DMS153 (cell line): ENCODE results near the gene FBXO47.

Experiments
- DNase-seq: peaks from one replicate; lab custom pipeline; 2025; lab: John Stamatoyannopoulos, UW

FBXO47 gene

DNA sequence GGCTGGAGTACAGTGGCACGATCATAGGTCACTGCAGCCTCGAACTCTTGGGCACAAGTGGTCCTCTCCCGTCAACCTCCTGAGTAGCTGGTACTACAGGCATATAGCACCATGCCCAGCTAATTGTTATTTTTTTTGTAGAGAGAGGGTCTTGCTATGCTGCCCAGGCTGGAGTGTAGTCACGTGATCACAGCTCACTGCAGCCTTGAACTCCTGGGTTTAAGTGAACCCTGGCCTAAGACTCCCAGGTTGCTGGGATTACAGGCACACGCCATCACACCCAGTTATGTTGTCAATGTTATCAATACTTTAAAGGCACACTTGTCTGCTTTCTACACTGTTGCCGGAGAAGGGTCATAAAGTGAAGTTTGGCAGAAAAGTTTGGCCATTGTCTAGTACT is 63.8 kb downstream of the FBXO47 start:
- DNase-seq: no peak

DNA sequence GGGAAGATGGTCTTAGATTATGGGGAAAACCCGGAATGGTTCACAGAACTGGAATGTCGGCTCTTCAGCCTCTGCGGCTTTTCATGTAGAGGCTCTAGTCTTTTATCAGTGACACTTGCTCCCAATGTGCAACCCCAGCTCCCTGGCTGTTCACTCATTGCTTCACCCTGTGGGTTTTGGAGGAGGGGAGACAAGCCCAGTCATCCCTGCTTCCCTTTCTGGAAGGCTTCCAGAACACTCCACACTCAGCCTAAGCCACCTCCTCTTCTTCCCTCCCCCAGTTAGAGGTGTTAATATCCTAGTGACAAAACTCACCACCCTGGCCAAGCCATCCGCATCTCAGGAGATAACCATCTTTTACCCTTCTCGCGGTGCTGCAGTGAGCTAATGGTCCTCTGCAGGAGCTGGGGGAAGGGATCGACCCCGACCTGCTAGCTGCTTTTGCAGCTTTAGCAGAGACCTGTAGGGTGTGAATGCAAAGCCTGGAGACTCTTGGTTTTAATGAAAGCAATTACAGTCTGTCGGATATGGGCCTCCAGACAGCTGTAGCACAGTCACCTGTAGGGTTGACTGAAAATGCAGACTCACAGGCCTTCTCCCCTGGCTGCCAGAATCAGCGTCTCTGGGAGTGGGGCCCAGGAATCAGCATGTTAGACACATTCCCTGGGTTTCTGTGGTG is 66.1 kb downstream of the FBXO47 start:
- no peak for DNase-seq

DNA sequence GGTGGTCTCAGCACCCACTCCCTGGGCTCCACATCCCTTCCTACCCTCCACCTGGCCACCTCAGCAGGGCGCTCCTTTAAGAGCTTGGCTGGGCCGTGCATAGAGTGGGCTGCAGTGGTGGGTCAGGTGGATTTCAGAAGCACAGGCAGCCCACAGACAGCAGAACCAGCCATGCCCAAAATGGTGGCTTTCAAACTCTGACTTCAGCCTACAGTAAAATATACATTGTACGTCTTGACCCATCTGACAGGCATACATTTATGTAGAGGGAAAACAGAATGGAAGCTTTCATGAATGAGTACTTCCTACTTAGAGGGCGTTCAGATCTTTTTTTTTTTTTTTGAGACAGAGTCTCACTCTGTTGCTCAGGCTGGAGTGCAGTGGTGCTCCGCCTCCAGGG is 67.8 kb downstream of the FBXO47 start:
- no peak for DNase-seq

DNA sequence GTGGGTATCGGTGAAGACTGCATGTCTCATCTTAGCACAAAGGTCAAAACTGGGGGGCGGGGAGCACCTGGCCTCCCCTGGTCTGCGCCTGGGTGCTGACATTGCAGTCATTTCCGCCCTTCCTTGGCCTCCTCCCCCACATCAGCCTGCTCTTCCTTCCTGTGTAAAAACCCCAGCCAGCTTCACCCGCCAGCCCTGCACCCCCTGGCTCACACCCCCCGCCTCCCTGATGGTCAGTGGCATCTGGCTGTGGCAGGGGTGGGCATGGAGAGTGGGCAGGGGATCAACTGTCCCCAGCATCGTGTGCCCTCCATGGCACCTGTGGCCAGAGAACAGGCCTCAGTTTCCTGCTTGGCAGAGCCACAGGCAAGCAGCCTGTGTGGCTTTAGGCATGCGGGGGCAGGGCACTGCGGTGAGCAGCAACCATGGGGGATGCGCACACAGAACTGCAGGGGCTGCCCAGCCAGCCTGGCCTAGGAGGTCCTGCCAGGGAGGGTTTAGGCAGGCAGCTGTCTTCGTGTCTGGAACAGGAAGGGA is 68.3 kb downstream of the FBXO47 start:
- DNase-seq: no peak

DNA sequence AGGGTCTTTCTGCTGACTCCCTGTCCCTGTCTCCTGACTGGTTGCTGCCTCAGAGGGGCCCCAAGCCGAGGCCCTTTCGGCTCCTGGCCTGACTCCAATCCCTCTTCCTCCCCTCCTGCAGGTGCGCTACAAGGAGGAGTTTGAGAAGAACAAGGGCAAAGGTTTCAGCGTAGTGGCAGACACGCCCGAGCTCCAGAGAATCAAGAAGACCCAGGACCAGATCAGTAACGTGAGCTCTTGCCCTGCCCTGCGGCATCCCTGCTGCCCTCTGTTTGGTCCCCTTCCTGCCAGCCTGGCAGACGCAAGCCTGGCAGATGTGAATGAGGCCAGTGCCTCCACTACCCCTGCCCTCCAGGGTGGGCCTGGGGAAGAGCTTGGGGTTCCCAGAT is 68.9 kb downstream of the FBXO47 start:
- no peak for DNase-seq

DNA sequence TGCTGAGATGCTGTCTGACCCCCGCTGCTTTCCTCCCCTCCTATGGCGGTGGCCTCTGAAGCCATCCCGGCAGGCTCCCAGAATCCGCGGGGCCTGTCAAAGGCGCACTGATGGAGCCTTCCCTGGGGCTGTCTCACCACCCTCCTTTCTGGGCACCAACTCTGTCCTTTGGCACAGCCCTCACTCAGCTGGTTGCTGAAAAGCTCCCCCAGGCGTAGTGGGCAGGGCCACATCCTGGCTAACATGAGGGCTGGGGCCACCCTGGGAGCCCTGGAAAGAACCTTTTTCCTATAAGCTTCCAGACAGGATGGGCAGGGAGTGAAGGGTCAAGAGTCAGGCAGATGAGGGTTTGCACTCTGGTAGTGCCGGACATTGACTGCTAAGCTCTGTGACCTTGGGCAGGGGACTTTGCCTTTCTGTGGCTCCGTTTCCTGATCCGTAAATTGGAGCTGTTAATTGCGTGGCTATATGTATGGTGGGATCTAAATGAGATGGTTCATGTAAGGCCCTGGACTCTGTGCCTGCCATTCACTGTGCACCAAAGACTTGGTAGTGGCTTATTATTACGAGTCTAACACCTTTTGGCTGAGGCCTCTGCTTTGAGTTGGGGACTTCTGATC is 69.4 kb downstream of the FBXO47 start:
- DNase-seq: no peak

DNA sequence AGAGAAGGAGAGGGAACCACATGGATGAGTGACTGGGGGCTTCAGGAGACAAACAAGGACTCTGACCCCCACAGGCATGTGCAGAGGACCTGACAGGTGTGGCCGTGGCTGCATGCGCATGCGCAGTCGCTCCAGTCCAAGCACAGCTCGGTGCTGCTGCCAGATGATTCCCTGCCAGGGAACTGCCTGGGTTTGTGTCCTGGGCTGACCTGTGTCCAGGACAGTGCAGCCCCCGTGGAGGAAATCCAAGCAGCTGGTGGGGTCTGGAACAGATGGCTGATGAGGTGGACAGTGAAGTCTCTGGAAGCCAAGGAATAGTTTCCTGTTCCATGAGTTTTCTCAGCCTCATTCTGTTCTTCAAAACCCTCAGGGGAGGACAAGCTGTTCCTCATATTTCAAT is 70.0 kb downstream of the FBXO47 start:
- no peak for DNase-seq

DNA sequence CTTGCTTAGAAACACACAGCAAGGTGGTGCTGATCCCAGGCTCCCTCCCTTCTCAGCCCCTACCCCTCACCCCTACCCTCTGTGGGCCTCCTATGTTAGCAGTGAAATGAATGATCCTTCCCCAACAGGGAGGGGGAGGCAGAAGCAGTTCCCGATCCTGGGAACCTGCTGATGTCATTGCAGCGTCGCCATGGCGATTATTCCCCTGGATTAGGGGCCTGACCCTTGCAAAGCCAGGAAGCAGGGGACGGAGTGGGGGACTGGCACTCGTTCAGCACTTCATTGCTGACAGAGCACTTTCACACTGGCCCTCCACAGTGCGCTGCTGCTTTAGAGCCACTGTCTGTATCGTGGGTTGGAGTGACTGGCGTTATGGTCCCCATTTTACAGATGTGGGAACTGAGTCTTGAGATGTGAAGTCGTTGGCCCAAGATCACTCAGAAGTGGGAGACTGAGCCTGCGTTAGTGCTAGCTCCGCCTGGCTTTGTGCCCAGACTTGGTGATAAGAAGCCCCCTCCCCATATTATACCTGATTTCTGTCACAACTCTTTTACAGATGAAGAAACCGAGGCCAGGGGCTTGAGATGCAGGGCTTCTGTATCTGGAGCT is 70.8 kb downstream of the FBXO47 start:
- DNase-seq: no peak

DNA sequence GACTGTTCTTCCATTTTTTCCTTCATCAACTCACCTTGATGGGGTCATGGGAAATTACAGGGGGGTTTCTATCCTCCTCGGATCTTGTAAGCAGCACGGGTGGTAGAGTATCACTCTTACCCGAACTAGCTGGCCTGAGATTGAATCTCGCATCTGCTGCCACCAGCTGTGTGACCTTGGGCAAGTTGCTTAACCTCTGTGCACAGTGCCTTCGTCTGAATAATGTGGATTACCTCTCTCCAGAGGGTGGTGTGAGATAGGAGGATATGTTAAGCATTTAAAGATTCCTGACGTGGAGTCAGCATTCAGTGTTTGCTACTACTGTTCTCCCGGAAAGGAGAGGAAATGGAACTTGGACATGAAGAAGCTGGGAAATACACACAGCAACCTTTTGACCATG is 72.9 kb downstream of the FBXO47 start:
- no peak for DNase-seq

DNA sequence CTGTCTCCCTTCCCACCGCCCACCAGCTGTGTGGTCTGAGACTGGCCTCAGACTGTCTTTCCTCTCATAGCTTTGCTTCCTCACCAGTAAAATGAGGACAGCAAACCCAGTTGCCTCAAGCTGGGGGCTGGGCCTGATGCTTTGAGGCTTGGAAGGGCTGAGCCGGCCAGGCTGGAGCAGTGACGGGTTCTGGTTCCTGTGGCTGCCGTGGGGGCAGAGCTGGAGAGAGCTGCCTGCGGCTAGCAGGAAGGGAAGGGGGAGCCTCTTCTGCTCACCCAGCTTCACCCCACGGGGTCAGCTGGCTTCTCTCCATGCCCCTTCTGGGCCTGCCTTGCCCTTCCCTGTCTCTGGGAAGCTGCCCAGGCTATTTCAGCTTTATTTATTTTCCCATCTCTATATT is 73.6 kb downstream of the FBXO47 start:
- no peak for DNase-seq

DNA sequence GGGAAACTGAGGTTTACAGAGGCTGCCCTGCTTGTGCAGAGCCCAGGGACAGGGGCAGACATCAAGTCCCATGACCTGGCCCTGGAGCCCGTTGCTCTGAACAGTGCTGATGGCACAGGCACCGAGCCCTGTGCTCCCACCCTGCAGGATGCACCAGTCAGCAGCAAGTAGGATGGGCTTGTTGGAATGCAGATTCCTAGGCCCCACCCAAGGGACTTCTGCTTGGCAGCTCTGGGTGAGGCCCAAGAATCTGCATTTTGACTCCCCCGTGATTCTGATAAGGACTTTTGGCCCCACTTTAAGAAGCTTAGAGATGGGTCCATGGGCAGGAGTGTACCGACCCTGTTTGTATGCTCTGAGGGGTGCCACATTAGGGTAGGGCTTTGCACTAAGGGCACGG is 74.1 kb downstream of the FBXO47 start:
- no peak for DNase-seq

DNA sequence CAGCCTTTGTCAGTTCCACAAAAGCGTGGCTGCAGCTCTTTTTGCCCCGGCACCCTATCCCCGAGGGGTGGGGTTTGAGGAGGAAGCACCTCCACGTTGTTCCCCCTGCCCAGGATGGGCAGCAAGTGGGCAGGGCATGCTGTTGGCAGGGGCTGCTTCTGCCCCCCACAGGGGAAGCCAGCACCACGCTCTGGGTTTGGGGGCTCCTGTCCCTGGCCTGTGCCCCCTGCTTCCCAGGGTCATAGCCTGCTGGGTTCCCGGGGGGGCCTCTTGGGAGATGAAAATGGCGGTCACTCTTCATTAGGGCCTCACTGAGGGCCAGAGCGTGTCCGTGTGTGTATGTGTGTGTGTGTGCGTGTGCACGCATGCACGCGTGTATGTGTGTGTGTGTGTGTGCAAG is 74.6 kb downstream of the FBXO47 start:
- no peak for DNase-seq

DNA sequence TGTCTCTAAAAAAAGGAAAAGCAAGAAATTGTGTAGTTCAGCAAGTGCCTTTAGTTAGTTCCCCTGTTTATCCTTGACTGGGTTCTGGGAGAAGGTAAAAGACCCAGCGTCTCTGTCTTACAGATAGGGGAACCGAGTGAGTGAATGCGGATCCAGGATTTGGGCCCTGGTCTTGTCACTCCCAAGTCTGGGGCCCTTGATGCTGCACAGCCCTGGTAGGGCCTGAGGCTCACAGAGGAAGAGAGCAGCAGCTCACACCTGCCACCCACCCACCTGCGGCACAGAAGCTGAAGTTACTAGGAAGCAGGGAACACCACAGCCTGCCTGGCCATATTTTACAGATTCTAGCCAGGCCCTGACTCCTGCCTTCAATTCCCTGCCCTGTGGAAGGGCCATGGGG is 75.1 kb downstream of the FBXO47 start:
- no peak for DNase-seq

DNA sequence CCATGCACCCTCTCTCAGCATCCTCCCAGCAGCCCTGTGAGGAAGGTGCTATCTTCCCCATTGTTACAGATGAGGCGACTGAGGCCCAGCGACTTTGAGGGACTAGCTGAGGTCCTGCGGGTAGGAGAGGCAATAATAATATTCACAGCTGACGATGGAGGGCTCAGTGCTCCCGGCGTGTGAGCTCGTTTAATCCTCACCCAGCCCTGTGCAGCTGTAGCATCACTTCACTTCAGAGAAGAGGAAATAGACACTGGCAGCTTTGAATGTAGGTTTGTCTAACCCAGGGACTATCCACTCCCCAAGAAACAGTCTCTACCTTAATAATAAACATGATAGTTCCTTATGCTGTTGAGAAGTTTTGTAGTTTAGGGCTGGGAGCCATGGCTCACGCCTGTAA is 75.8 kb downstream of the FBXO47 start:
- no peak for DNase-seq

DNA sequence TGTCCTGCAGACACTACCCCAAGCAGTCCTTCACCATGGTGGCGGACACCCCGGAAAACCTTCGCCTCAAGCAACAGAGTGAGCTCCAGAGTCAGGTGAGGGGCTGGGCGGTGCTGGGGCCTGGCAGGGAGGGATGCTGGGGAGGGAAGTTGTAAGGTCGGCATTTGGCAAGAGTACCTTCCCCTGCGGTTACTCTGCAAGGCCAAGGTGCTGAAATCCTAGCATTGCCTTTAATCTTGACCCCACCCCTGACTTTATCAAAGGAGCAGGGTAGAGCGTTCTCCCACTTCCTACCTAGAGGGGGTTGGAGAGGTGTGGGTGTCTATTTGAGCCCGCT is 76.8 kb downstream of the FBXO47 start:
- no peak for DNase-seq

DNA sequence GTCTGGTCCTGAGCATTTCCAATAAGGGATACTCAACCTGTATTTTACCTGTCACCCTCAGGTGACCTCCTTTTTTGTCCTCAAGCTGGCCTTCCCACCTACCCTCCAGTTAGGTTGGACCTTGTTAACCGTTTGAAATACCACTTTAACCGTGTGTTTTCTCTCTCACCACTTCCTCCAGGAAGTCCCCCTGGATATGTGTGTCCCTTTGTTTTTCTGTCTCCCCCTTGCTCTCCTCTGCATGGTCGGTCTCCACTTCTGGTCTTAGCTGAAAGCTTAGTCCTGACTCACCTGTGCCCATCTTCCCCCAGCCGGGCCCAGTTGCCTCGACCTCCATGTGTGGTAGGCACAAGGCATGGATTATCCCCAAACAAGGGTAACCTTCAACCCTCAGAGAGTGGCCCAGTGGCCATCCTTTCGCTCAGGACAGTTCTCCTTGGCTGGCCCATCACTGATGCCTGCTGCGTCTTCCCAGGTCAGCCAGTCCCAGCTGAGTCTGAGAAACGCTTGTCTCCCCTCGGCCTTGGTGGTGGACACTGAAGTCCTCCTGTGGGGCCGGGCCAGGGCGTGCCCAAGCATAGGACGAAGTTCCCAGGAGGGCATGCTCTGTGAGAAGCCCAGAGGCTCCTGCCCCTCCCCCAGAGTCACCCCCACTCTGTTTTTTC is 77.3 kb downstream of the FBXO47 start:
- DNase-seq: no peak

DNA sequence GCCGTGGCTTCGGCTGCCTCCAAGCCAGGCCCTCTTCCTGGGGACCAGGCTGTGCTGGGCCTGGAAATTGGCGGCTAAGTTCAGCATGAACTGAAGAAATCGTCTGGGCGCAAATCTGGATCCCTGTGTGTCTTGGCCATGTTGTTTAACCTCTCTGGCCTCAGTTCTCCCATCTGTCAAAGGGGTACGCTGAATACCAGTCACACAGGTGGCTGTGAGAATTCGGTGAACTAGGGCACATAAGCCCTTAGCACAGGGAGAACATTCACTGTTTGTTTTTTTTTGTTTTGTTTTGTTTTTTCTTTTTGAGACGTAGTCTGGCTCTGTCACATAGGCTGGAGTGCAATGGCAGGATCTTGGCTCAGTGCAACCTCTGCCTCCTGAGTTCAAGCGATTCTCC is 78.4 kb downstream of the FBXO47 start:
- no peak for DNase-seq

DNA sequence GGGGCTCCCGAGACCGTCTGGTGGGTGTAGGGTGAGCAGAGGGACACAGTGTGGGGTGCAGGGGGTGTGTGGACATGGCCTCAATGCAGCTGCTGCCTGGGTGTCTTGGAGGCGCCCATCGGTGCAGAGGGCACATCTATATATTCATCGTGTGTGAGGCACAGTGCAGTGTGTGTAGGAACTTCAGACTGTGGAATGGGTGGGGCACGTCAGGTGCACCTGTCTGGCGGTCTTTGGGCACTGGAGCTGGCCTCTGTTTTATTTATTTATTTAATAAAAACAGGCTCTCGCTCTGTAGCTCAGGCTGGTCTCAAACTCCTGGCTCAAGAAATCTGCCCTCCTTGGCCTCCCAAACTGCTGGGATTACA is 80.6 kb downstream of the FBXO47 start:
- no peak for DNase-seq
